Colon (tissue), 2 donors: Measurements from ENCODE around the gene SCGB1C2.
"Not testable (repeated sequence)": the region's sequence is repeated elsewhere in the genome, so short reads cannot be mapped to it uniquely, and the experiment has no call there.

Experiments
- FAIRE-seq: peaks from 2 replicates; lab custom pipeline; 2012; peaks lifted over from hg19 to GRCh38; lab: Jason Lieb, UNC
- donor health status: control.
- donor health status: control.

SCGB1C2 gene

GRCh38 chr17:137166-137807 lies at the start of gene SCGB1C2:
Gene SCGB1C2, plus strand, starts transcription at chr17:137569. Its CDS starts 22 bp downstream, at chr17:137591.
- FAIRE-seq: not testable (repeated sequence)

- FAIRE-seq: not testable (repeated sequence)
Observed at GRCh38 chr17:113111-113510, 24.3 kb upstream of the SCGB1C2 start.

GRCh38 chr17:118339-118917 lies 18.9 kb upstream of the SCGB1C2 start:
- not testable (repeated sequence) for FAIRE-seq

GRCh38 chr17:133932-134331 lies 3.4 kb upstream of the SCGB1C2 start:
- not testable (repeated sequence) for FAIRE-seq

- not testable (repeated sequence) for FAIRE-seq
Observed at GRCh38 chr17:134332-134785, 3.0 kb upstream of the SCGB1C2 start.

- FAIRE-seq: not testable (repeated sequence)
Observed at GRCh38 chr17:135022-135421, 2.3 kb upstream of the SCGB1C2 start.

GRCh38 chr17:135895-136294 lies 1.5 kb upstream of the SCGB1C2 start:
- FAIRE-seq: not testable (repeated sequence)

GRCh38 chr17:136531-136930 lies 838 bp upstream of the SCGB1C2 start:
- FAIRE-seq: not testable (repeated sequence)

GRCh38 chr17:139401-140205 lies 2.2 kb downstream of the SCGB1C2 start:
- not testable (repeated sequence) for FAIRE-seq

GRCh38 chr17:142102-142661 lies 4.8 kb downstream of the SCGB1C2 start:
- no peak for FAIRE-seq

- FAIRE-seq: no peak
Observed at GRCh38 chr17:142876-143784, 5.8 kb downstream of the SCGB1C2 start.

GRCh38 chr17:143785-144281 lies 6.5 kb downstream of the SCGB1C2 start:
- no peak for FAIRE-seq

- FAIRE-seq: no peak
Observed at GRCh38 chr17:144936-145670, 7.7 kb downstream of the SCGB1C2 start.

GRCh38 chr17:145671-146541 lies 8.5 kb downstream of the SCGB1C2 start:
- FAIRE-seq: no peak

- FAIRE-seq: no peak
Observed at GRCh38 chr17:146546-146945, 9.2 kb downstream of the SCGB1C2 start.

GRCh38 chr17:146983-147761 lies 9.8 kb downstream of the SCGB1C2 start:
- FAIRE-seq: no peak

- FAIRE-seq: no peak
Observed at GRCh38 chr17:147796-148740, 10.7 kb downstream of the SCGB1C2 start.

GRCh38 chr17:148757-149156 lies 11.4 kb downstream of the SCGB1C2 start:
- no peak for FAIRE-seq
